ENCODE results near the gene APOA1.

APOA1 gene

DNA sequence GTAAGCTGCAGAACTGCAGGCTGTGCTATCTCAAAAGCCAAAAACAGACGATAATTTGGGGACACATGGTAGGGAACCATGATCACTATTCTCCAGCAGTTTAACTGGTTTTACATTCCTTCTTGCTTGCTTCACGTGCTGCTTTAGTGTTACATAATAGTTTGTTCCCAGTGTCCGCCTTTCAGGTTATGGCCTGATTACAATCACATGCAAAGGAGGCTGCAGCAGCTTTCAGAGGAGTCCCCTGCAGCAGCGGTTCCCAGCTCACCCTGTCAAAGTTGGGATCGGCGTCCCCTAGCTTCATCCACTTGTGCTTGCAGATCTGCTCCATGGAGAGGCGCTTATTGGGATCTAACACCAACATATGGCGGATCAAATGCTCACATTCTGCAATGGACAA is 39.2 kb upstream of the APOA1 start:
- TF ChIP-seq, protein P1, sequence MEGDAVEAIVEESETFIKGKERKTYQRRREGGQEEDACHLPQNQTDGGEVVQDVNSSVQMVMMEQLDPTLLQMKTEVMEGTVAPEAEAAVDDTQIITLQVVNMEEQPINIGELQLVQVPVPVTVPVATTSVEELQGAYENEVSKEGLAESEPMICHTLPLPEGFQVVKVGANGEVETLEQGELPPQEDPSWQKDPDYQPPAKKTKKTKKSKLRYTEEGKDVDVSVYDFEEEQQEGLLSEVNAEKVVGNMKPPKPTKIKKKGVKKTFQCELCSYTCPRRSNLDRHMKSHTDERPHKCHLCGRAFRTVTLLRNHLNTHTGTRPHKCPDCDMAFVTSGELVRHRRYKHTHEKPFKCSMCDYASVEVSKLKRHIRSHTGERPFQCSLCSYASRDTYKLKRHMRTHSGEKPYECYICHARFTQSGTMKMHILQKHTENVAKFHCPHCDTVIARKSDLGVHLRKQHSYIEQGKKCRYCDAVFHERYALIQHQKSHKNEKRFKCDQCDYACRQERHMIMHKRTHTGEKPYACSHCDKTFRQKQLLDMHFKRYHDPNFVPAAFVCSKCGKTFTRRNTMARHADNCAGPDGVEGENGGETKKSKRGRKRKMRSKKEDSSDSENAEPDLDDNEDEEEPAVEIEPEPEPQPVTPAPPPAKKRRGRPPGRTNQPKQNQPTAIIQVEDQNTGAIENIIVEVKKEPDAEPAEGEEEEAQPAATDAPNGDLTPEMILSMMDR (IDR thresholded peaks at IDR 0.05; ENCODE audit: low read depth, low read length), result no peak
- peaks cover 30% of the 10 kb centered on the region for H3K36me3 ChIP-seq
- H3K9me3 ChIP-seq (ENCODE audit: severe bottlenecking), result no peaks in the 10 kb centered on the region
- H3K27me3 ChIP-seq (ENCODE audit: insufficient read depth, low read depth, severe bottlenecking), result no peaks in the 10 kb centered on the region
- DNase-seq, result no peak
- H3K4me3 ChIP-seq (ENCODE audit: low read depth, low read length), result no peak overlapping the region
- H3K27ac ChIP-seq, result no peak overlapping the region

DNA sequence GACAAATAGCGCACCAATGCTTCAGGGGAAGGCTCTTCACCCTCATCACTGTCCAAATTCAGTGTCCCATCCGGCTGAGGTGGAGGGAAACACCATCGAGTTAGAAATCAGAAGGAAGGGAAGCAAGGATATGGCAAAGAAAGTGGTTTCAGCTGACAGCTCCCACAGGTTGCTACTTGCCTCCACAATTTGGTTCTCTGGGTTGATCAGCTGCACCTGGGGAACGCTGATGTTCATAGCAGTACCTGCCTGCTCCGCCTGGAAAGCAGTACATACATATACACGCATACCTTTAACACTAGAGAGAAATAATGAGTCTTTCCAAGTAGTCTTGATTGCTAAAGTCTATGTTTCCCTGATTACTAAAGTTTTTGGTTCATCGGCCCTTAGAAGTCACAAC is 37.8 kb upstream of the APOA1 start:
- Histone ChIP-seq H3K9me3 (ENCODE audit: severe bottlenecking) (no peaks in the 10 kb centered on the region), H3K36me3 (peaks cover 40% of the 10 kb centered on the region), H3K27me3 (ENCODE audit: insufficient read depth, low read depth, severe bottlenecking) (no peaks in the 10 kb centered on the region), H3K27ac (no peak overlapping the region), H3K4me3 (ENCODE audit: low read depth, low read length) (no peak overlapping the region)
- no peak for DNase-seq
- TF ChIP-seq, protein P1 (IDR thresholded peaks at IDR 0.05; ENCODE audit: low read depth, low read length), result no peak

DNA sequence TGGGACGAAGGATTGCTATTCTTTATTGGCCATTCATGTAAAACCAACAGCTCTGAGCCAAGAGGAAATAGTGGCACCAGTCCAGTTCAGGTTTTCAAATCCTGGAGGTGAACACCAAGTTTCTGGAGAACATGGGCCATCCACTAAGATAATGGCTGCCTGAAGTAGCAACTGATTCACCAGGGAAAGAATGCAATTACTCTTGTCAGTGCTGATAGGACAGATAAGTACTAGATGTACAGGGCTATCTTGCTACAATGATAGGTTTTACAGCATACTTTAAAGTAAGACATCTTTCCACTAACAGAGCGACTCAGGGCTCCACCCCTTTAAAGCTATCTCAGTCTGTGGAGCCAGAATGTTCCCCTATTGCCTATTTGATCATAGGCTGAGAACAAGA is 36.8 kb upstream of the APOA1 start:
- TF ChIP-seq, protein P1 (IDR thresholded peaks at IDR 0.05; ENCODE audit: low read depth, low read length), result no peak
- no peak for DNase-seq
- peaks cover 48% of the 10 kb centered on the region for H3K36me3 ChIP-seq
- H3K4me3 ChIP-seq (ENCODE audit: low read depth, low read length), result no peak overlapping the region
- no peaks in the 10 kb centered on the region for H3K9me3 ChIP-seq (ENCODE audit: severe bottlenecking)
- H3K27ac ChIP-seq, result no peak overlapping the region
- H3K27me3 ChIP-seq (ENCODE audit: insufficient read depth, low read depth, severe bottlenecking), result no peaks in the 10 kb centered on the region

DNA sequence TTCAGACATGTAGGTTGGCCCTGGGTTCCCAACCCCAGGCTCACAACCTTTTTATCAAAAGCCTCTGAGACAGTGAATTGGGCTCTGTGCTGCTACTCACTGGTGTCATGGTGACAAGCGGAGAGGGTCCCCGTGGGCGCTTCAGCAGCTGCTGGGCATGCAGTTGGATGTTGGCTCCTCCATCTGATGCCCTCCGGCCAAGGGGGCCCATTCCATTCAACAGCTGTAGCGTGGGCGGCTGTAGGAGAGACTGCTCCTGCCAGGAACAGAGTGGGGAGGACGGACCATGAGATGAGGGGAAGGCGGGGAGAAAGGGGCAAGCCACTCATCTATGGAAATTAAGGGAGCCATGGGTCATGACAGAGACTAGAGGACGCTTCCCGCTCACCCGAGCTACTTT is 36.0 kb upstream of the APOA1 start:
- H3K36me3 ChIP-seq, result peaks cover 53% of the 10 kb centered on the region

DNA sequence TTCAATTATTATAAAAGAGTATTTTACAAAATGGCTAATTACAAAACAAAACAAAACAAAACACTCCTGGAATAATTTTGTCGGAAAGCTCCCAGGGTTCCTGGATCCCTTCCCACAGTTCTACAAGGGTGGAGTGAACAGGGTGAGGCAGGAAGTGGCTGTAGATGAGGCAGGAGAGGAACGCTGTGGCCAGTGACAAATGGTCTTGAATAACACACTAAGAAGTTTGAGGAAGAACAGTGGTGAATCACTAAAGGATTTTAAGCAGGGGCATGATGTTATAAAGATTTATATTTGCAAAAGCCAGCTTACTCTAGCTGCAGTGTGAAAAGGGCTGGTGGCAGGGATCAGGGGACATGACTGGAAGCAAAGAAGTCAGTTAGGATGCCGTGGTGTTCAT is 33.8 kb upstream of the APOA1 start:
- Histone ChIP-seq H3K27ac (no peak overlapping the region), H3K9me3 (ENCODE audit: severe bottlenecking) (no peaks in the 10 kb centered on the region), H3K27me3 (ENCODE audit: insufficient read depth, low read depth, severe bottlenecking) (no peaks in the 10 kb centered on the region), H3K4me3 (ENCODE audit: low read depth, low read length) (no peak overlapping the region), H3K36me3 (peaks cover 72% of the 10 kb centered on the region)
- no peak for DNase-seq
- TF ChIP-seq, protein P1 (IDR thresholded peaks at IDR 0.05; ENCODE audit: low read depth, low read length), result no peak

More for the DNA sequence above, 36.0 kb upstream of the APOA1 start:
- TF ChIP-seq, protein P1 (IDR thresholded peaks at IDR 0.05; ENCODE audit: low read depth, low read length), result no peak
- H3K9me3 ChIP-seq (ENCODE audit: severe bottlenecking), result no peaks in the 10 kb centered on the region
- H3K4me3 ChIP-seq (ENCODE audit: low read depth, low read length), result no peak overlapping the region
- no peak overlapping the region for H3K27ac ChIP-seq
- no peaks in the 10 kb centered on the region for H3K27me3 ChIP-seq (ENCODE audit: insufficient read depth, low read depth, severe bottlenecking)
- no peak for DNase-seq

DNA sequence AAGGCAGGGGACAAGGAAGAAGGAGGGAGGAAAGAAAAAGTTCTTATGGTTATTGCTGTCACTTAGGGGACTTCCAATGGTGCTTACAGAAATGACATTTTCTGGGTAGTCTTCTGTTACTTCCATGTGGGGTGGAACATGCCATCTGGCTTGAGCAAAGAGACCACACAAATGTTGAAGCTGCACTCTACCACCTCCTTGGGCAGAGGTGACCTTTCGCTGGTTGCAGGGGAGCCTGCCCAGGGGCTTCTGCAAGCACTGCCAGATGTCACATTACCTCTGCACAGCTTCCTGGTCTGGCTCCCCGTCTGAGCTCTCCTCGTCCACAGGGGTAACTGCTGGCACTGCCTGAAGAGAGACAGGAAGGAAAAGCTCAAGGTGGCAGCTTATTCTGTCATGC is 32.6 kb upstream of the APOA1 start:
- peaks cover 68% of the 10 kb centered on the region for H3K36me3 ChIP-seq
- no peak overlapping the region for H3K27ac ChIP-seq
- no peaks in the 10 kb centered on the region for H3K9me3 ChIP-seq (ENCODE audit: severe bottlenecking)
- H3K4me3 ChIP-seq (ENCODE audit: low read depth, low read length), result no peak overlapping the region
- no peak for DNase-seq
- H3K27me3 ChIP-seq (ENCODE audit: insufficient read depth, low read depth, severe bottlenecking), result no peaks in the 10 kb centered on the region
- TF ChIP-seq, protein P1 (IDR thresholded peaks at IDR 0.05; ENCODE audit: low read depth, low read length), result no peak

All from WERI-Rb-1 (cell line).